ENCODE data around the gene RPTOR. TPM values are rescaled to one million over a fixed set of nuclear protein-coding genes. Genes with fewer than 3 reads are reported as not detected.

Gene RPTOR
- total and polyA plus RNA-seq, 4 donors, result 12.4 to 46.1 (median 29.7) TPM

GRCh38 chr17:80836658-80836965 lies 292.0 kb downstream of the RPTOR start:
- H3K36me3 ChIP-seq (ENCODE audit: control insufficient read depth in 4 of 4, insufficient read depth in 4 of 4, low read length in 4 of 4), result peaks cover 0 to 8% (median under 1%) of the 10 kb centered on the region in 4 donors
- H3K9me3 ChIP-seq (ENCODE audit: control insufficient read depth in 4 of 4, insufficient read depth in 3 of 4, low read length in 3 of 4), result peaks cover 0 to under 1% (median 0%) of the 10 kb centered on the region in 4 donors
- no peak overlapping the region for H3K4me3 ChIP-seq
- ATAC-seq (ENCODE audit: insufficient read depth, low FRiP score), result no peak
- no peaks in the 10 kb centered on the region for H3K27me3 ChIP-seq (ENCODE audit: control insufficient read depth in 3 of 3, insufficient read depth in 3 of 3, low read length in 2 of 3)
- H3K4me1 ChIP-seq (ENCODE audit: control insufficient read depth in 5 of 5, insufficient read depth in 5 of 5, low read length in 5 of 5), result peaks cover 0 to 64% (median 20%) of the 10 kb centered on the region in 5 donors
- no peak overlapping the region for H3K27ac ChIP-seq (ENCODE audit: low read depth in 1 of 2, low read length in 1 of 2)
- H3K9ac ChIP-seq (ENCODE audit: insufficient read depth in 1 of 2, low read length in 2 of 2), result no peak overlapping the region
- WGBS, 2 donors, result 96 to 100% methylated on average over 7 of the region's 7 CpGs
- no peak for DNase-seq
- TF ChIP-seq CTCF (IDR thresholded peaks at IDR 0.05; ENCODE audit: control extremely low read depth, extremely low read depth), result no peak

GRCh38 chr17:80836971-80837481 lies 292.4 kb downstream of the RPTOR start:
- H3K4me3 ChIP-seq, result no peak overlapping the region
- H3K9me3 ChIP-seq (ENCODE audit: control insufficient read depth in 4 of 4, insufficient read depth in 3 of 4, low read length in 3 of 4), result no peaks in the 10 kb centered on the region
- ATAC-seq (ENCODE audit: insufficient read depth, low FRiP score) (no peak), DNase-seq (no peak)
- H3K36me3 ChIP-seq (ENCODE audit: control insufficient read depth in 4 of 4, insufficient read depth in 4 of 4, low read length in 4 of 4), result peaks cover 0 to 10% (median 0%) of the 10 kb centered on the region in 4 donors
- H3K27me3 ChIP-seq (ENCODE audit: control insufficient read depth in 3 of 3, insufficient read depth in 3 of 3, low read length in 2 of 3), result no peaks in the 10 kb centered on the region
- WGBS, 2 donors, result 96% methylated on average over 16 of the region's 16 CpGs
- H3K4me1 ChIP-seq (ENCODE audit: control insufficient read depth in 5 of 5, insufficient read depth in 5 of 5, low read length in 5 of 5), result peaks cover 0 to 64% (median 20%) of the 10 kb centered on the region in 5 donors
- no peak overlapping the region for H3K27ac ChIP-seq (ENCODE audit: low read depth in 1 of 2, low read length in 1 of 2)
- TF ChIP-seq CTCF (IDR thresholded peaks at IDR 0.05; ENCODE audit: control extremely low read depth, extremely low read depth), result no peak
- H3K9ac ChIP-seq (ENCODE audit: insufficient read depth in 1 of 2, low read length in 2 of 2), result no peak overlapping the region

GRCh38 chr17:80837711-80838110 lies 293.1 kb downstream of the RPTOR start:
- WGBS, 2 donors, result 96 to 97% methylated on average over 18 of the region's 18 CpGs
- H3K27me3 ChIP-seq (ENCODE audit: control insufficient read depth in 3 of 3, insufficient read depth in 3 of 3, low read length in 2 of 3), result no peaks in the 10 kb centered on the region
- ATAC-seq (ENCODE audit: insufficient read depth, low FRiP score) (no peak), DNase-seq (no peak)
- H3K4me3 ChIP-seq, result no peak overlapping the region
- H3K9me3 ChIP-seq (ENCODE audit: control insufficient read depth in 4 of 4, insufficient read depth in 3 of 4, low read length in 3 of 4), result no peaks in the 10 kb centered on the region
- H3K27ac ChIP-seq (ENCODE audit: low read depth in 1 of 2, low read length in 1 of 2), result no peak overlapping the region
- peaks cover 0 to 63% (median 16%) of the 10 kb centered on the region in 5 donors for H3K4me1 ChIP-seq (ENCODE audit: control insufficient read depth in 5 of 5, insufficient read depth in 5 of 5, low read length in 5 of 5)
- H3K36me3 ChIP-seq (ENCODE audit: control insufficient read depth in 4 of 4, insufficient read depth in 4 of 4, low read length in 4 of 4), result peaks cover 0 to 10% (median 0%) of the 10 kb centered on the region in 4 donors
- no peak overlapping the region for H3K9ac ChIP-seq (ENCODE audit: insufficient read depth in 1 of 2, low read length in 2 of 2)
- TF ChIP-seq CTCF (IDR thresholded peaks at IDR 0.05; ENCODE audit: control extremely low read depth, extremely low read depth), result no peak

Measured in lung (tissue), 12 donors.